ENCODE measurements around the gene SCAANT1. TPM values are rescaled to one million over a fixed set of nuclear protein-coding genes. Genes with fewer than 3 reads are reported as not detected.
A peak's percentile ranks its signal among the peaks of the same experiment; 100 is the strongest.

Gene SCAANT1
- total RNA-seq, 1 donor from 2014 or later: not detected

- no peaks in the 10 kb centered on the region for H3K27me3 ChIP-seq (ENCODE audit: control insufficient read depth, insufficient read depth, low read length)
- H3K4me3 ChIP-seq (ENCODE audit: low read depth, low read length): peak within 1 kb of the TSS; percentile 87
- TF ChIP-seq, protein P1, sequence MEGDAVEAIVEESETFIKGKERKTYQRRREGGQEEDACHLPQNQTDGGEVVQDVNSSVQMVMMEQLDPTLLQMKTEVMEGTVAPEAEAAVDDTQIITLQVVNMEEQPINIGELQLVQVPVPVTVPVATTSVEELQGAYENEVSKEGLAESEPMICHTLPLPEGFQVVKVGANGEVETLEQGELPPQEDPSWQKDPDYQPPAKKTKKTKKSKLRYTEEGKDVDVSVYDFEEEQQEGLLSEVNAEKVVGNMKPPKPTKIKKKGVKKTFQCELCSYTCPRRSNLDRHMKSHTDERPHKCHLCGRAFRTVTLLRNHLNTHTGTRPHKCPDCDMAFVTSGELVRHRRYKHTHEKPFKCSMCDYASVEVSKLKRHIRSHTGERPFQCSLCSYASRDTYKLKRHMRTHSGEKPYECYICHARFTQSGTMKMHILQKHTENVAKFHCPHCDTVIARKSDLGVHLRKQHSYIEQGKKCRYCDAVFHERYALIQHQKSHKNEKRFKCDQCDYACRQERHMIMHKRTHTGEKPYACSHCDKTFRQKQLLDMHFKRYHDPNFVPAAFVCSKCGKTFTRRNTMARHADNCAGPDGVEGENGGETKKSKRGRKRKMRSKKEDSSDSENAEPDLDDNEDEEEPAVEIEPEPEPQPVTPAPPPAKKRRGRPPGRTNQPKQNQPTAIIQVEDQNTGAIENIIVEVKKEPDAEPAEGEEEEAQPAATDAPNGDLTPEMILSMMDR (IDR thresholded peaks at IDR 0.05; ENCODE audit: insufficient read depth, low read length, severe bottlenecking): no peak
- no peak for DNase-seq (ENCODE audit: low read depth)
- no peaks in the 10 kb centered on the region for H3K36me3 ChIP-seq (ENCODE audit: control insufficient read depth, insufficient read depth, low read length)
- no peak for FAIRE-seq
These were observed 48.8 kb downstream of the SCAANT1 start, which contains the start of the genes ATXN7 and THOC7 for GRCh38 chr3:63863150-63864007. ATXN7 (plus strand) TSS chr3:63863867; CDS start chr3:63912599, 48,732 bp downstream. THOC7 (minus strand) TSS chr3:63863805; CDS start chr3:63863790, 15 bp downstream.

DNA sequence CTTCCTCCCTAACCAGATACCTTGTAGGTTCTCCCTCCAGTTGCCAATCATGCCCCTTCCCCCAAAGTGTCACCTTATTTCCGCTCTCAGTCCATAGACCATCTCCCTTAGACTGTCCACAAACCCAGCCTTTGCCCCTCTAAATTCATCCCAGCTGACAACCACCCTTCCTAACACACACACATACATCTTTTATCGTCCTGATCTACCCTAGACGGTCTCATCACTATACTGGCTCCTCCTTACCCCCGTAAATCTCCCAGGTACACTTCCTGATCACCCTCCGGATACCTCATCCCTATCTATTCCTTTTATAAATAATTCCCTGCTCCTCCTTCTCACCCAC lies 49.4 kb downstream of the SCAANT1 start:
- H3K4me3 ChIP-seq (ENCODE audit: low read depth, low read length): peak overlapping the region; percentile 87
- DNase-seq (ENCODE audit: low read depth): no peak
- H3K27me3 ChIP-seq (ENCODE audit: control insufficient read depth, insufficient read depth, low read length): no peaks in the 10 kb centered on the region
- no peak for FAIRE-seq
- no peaks in the 10 kb centered on the region for H3K36me3 ChIP-seq (ENCODE audit: control insufficient read depth, insufficient read depth, low read length)
- TF ChIP-seq, protein P1 (IDR thresholded peaks at IDR 0.05; ENCODE audit: insufficient read depth, low read length, severe bottlenecking): no peak

Other genes starting within 250 kb of the SCAANT1 start
- gene C3orf49, start 93.1 kb downstream of the SCAANT1 start, total RNA-seq: not detected in 2 replicates
- 30.0 and 38.8 TPM in 2 replicates for gene THOC7, start 48.6 kb downstream of the SCAANT1 start, total RNA-seq
- gene ATXN7, start 48.5 kb downstream of the SCAANT1 start, total RNA-seq: 8.7 and 9.5 TPM in 2 replicates
- gene PSMD6, start 111.1 kb upstream of the SCAANT1 start, total RNA-seq: 52.9 and 82.2 TPM in 2 replicates